Keratinocyte (primary cell): ENCODE results near the gene SCFD2. TPM values are rescaled to one million over a fixed set of nuclear protein-coding genes. Genes with fewer than 3 reads are reported as not detected.

Experiments
- DNase-seq: peaks from one replicate; pipeline ENCODE4 v3.0.0-alpha.2; 2011; ENCODE audit warnings: low read depth, missing footprints, low spot score
- FAIRE-seq: peaks from 2 replicates; lab custom pipeline; 2011; peaks lifted over from hg19 to GRCh38; lab: Jason Lieb, UNC
- H2AFZ ChIP-seq: 2 replicates; pipeline ENCODE4 v1.6.0; 2012; ENCODE audit warnings: low read length, control low read depth, inconsistent platforms; ENCODE audit not compliant: control insufficient read depth
- H3K27ac ChIP-seq: 2 replicates; pipeline ENCODE4 v1.5.1; 2011; ENCODE audit warnings: low read length; ENCODE audit not compliant: control insufficient read depth, insufficient read depth
- H3K27me3 ChIP-seq: 3 replicates; pipeline ENCODE4 v1.6.0; 2011; ENCODE audit warnings: low read length; ENCODE audit not compliant: control insufficient read depth, insufficient read depth; ENCODE audit errors: extremely low read depth
- H3K36me3 ChIP-seq, 2 experiments: 2 replicates in 1 of 2; 3 replicates in 1 of 2; pipeline ENCODE4 v1.5.1; 2011; ENCODE audit warnings: low read length in 2 of 2, mild to moderate bottlenecking in 1 of 2; ENCODE audit not compliant: control insufficient read depth in 2 of 2, insufficient read depth in 2 of 2; ENCODE audit errors: extremely low read depth in 1 of 2
- H3K4me1 ChIP-seq: 3 replicates; pipeline ENCODE4 v1.5.1; 2011; ENCODE audit warnings: low read length; ENCODE audit not compliant: control insufficient read depth, insufficient read depth; ENCODE audit errors: extremely low read depth
- H3K4me2 ChIP-seq: 3 replicates; pipeline ENCODE4 v1.6.0; 2011; ENCODE audit warnings: low read depth, low read length; ENCODE audit not compliant: control insufficient read depth, insufficient read depth; ENCODE audit errors: extremely low read depth
- H3K4me3 ChIP-seq, 3 experiments: fragments of 200-600 bp in 1 of 3; sonication (generic) in 1 of 3; 2 replicates in 2 of 3; 3 replicates in 1 of 3; pipeline ENCODE4 v1.5.1; 2011 to 2016; ENCODE audit warnings: low read length in 3 of 3, mild to moderate bottlenecking in 3 of 3, control low read depth in 2 of 3, inconsistent platforms in 1 of 3, low read depth in 1 of 3, mixed read lengths in 1 of 3, mixed run types in 1 of 3, moderate library complexity in 1 of 3; ENCODE audit not compliant: control insufficient read depth in 2 of 3, insufficient read depth in 2 of 3; ENCODE audit errors: extremely low read depth in 1 of 3
- H3K79me2 ChIP-seq: 2 replicates; pipeline ENCODE4 v1.6.0; 2012; ENCODE audit warnings: low read length; ENCODE audit not compliant: control insufficient read depth, insufficient read depth
- H3K9ac ChIP-seq: 3 replicates; pipeline ENCODE4 v1.6.0; 2011; ENCODE audit warnings: low read length; ENCODE audit not compliant: control insufficient read depth, insufficient read depth; ENCODE audit errors: extremely low read depth
- H3K9me1 ChIP-seq: 3 replicates; pipeline ENCODE4 v1.6.0; 2011; ENCODE audit warnings: low read length; ENCODE audit not compliant: control insufficient read depth, insufficient read depth; ENCODE audit errors: extremely low read depth
- H3K9me3 ChIP-seq: 2 replicates; pipeline ENCODE4 v1.5.1; 2012; ENCODE audit warnings: low read depth, low read length; ENCODE audit not compliant: control insufficient read depth
- H4K20me1 ChIP-seq: 3 replicates; pipeline ENCODE4 v1.6.0; 2011; ENCODE audit warnings: low read length; ENCODE audit not compliant: control insufficient read depth, insufficient read depth; ENCODE audit errors: extremely low read depth
- CTCF ChIP-seq, 3 experiments: IDR thresholded peaks in 1 of 3; conservative IDR thresholded peaks in 1 of 3; optimal IDR thresholded peaks in 1 of 3; 2 replicates in 2 of 3; 3 replicates in 1 of 3; pipeline versions ENCODE3 to v1.5.1; 2011; ENCODE audit warnings: low read length in 3 of 3, mild to moderate bottlenecking in 3 of 3, moderate library complexity in 2 of 3, control low read depth in 1 of 3, inconsistent platforms in 1 of 3; ENCODE audit not compliant: insufficient read depth in 2 of 3; ENCODE audit errors: extremely low read depth in 1 of 3
- EZH2 ChIP-seq: IDR thresholded peaks from one replicate; pipeline ENCODE4 v1.6.1; 2012; ENCODE audit warnings: inconsistent platforms, mild to moderate bottlenecking, low read length, moderate library complexity
- dilution Hi-C: fragments of 300-500 bp; cut with MboI; formaldehyde crosslinking; loops from one replicate; pipeline ENCODE4 v1.7.0; 2020; ENCODE audit warnings: low sequenced_read_pairs; ENCODE audit not compliant: extremely low pct_ligation_motif_present
- polyA plus RNA-seq, 5 experiments: library from polyadenylated mRNA; depleted of rRNA in 3 of 5; stranded (reverse) in 3 of 5; stranded (forward) in 1 of 5; unstranded in 1 of 5; fragments of >200 nt; gene quantifications; 1 replicate in 1 of 5; 2 replicates in 3 of 5; 3 replicates in 1 of 5; pipeline versions ENCODE4 v1.2.1 to v1.2.3, GENCODE V29; 2011 to 2012; ENCODE audit warnings: missing spikeins in 2 of 5, low read depth in 1 of 5, low replicate concordance in 1 of 5

SCFD2 gene
- polyA plus RNA-seq, 1 donor (not counting 4 experiments of a cell fraction or from before 2014, with no cell fraction given): 13.9 TPM

GRCh38 chr4:53136954-53137353, 228.9 kb downstream of the SCFD2 start:
- FAIRE-seq: no peak
- H3K9me1 ChIP-seq: no peaks in the 10 kb centered on the region
- H3K4me3 ChIP-seq: no peak overlapping the region

GRCh38 chr4:53132132-53132891, 233.5 kb downstream of the SCFD2 start:
- H4K20me1 ChIP-seq: no peaks in the 10 kb centered on the region
- no peaks in the 10 kb centered on the region for H3K9me3 ChIP-seq
- no peak overlapping the region for H3K4me2 ChIP-seq
- no peaks in the 10 kb centered on the region for H3K27me3 ChIP-seq
- H3K4me1 ChIP-seq: no peaks in the 10 kb centered on the region
- no peak for DNase-seq
- H3K27ac ChIP-seq: no peak overlapping the region
- no peak overlapping the region for H3K9ac ChIP-seq
- no peaks in the 10 kb centered on the region for H3K79me2 ChIP-seq
- dilution Hi-C loops: no loop called here
- H3K36me3 ChIP-seq: no peaks in the 10 kb centered on the region
- TF ChIP-seq EZH2 (no peak), CTCF (optimal IDR thresholded peaks at IDR 0.05 in 1 of 3, IDR thresholded peaks at IDR 0.05 in 1 of 3, conservative IDR thresholded peaks at IDR 0.05 in 1 of 3; ENCODE audit: extremely low read depth in 1 of 3, insufficient read depth in 2 of 3, low read length in 3 of 3) (no peak)
- peaks cover 3% of the 10 kb centered on the region for H3K9me1 ChIP-seq
- FAIRE-seq: no peak
- no peak overlapping the region for H2AFZ ChIP-seq
- H3K4me3 ChIP-seq: no peak overlapping the region

More at GRCh38 chr4:53136954-53137353, 228.9 kb downstream of the SCFD2 start:
- dilution Hi-C loops: no loop called here
- H2AFZ ChIP-seq: no peak overlapping the region
- H4K20me1 ChIP-seq: no peaks in the 10 kb centered on the region
- no peaks in the 10 kb centered on the region for H3K36me3 ChIP-seq
- no peaks in the 10 kb centered on the region for H3K9me3 ChIP-seq
- no peak overlapping the region for H3K27ac ChIP-seq
- TF ChIP-seq CTCF (optimal IDR thresholded peaks at IDR 0.05 in 1 of 3, IDR thresholded peaks at IDR 0.05 in 1 of 3, conservative IDR thresholded peaks at IDR 0.05 in 1 of 3; ENCODE audit: extremely low read depth in 1 of 3, insufficient read depth in 2 of 3, low read length in 3 of 3) (no peak), EZH2 (no peak)
- no peaks in the 10 kb centered on the region for H3K79me2 ChIP-seq
- H3K9ac ChIP-seq: no peak overlapping the region
- DNase-seq: no peak
- H3K4me2 ChIP-seq: no peak overlapping the region
- H3K27me3 ChIP-seq: no peaks in the 10 kb centered on the region
- H3K4me1 ChIP-seq: no peaks in the 10 kb centered on the region
